ENCODE measurements around the gene ANKS4B. TPM values are rescaled to one million over a fixed set of nuclear protein-coding genes. Genes with fewer than 3 reads are reported as not detected.

ANKS4B gene
- total and polyA plus RNA-seq, 7 experiments from 2014 or later: not detected

- Histone ChIP-seq H3K36me3 (ENCODE audit: control insufficient read depth in 2 of 3, insufficient read depth in 3 of 3, low read length in 3 of 3) (no peaks in the 10 kb centered on the region), H3K27ac (ENCODE audit: low read depth, low read length) (no peak overlapping the region), H3K27me3 (ENCODE audit: control insufficient read depth in 2 of 2, insufficient read depth in 2 of 2, low read length in 2 of 2) (no peaks in the 10 kb centered on the region), H3K4me3 (ENCODE audit: low read length) (no peak overlapping the region), H3K9me3 (ENCODE audit: control insufficient read depth in 2 of 3, low read length in 3 of 3) (no peaks in the 10 kb centered on the region), H3K4me1 (ENCODE audit: control insufficient read depth in 2 of 2, insufficient read depth in 2 of 2, low read length in 2 of 2) (no peaks in the 10 kb centered on the region)
- peaks cover 0 to 5% (median 0%) of the 10 kb centered on the region in 7 donors for H3K4me1 Mint-ChIP-seq
- intact Hi-C loops (cut with micrococcal nuclease): no loop called here
- CTCF ChIA-PET: no interaction called here
- H3K27me3 Mint-ChIP-seq: peaks cover 33 to 56% (median 43%) of the 10 kb centered on the region in 5 donors
- no peak for DNase-seq
- no peak overlapping the region for H3K27ac Mint-ChIP-seq
- H3K4me3 Mint-ChIP-seq: no peak overlapping the region
- no peak for ATAC-seq
- no peaks in the 10 kb centered on the region for H3K36me3 Mint-ChIP-seq
- no peaks in the 10 kb centered on the region for H3K9me3 Mint-ChIP-seq
- POLR2A ChIA-PET: no interaction called here
Measured at GRCh38 chr16:21226749-21227148, 6.8 kb upstream of the ANKS4B start.

- ATAC-seq (no peak), DNase-seq (no peak)
- no peaks in the 10 kb centered on the region for H3K9me3 Mint-ChIP-seq
- Histone ChIP-seq H3K36me3 (ENCODE audit: control insufficient read depth in 2 of 3, insufficient read depth in 3 of 3, low read length in 3 of 3) (no peaks in the 10 kb centered on the region), H3K4me1 (ENCODE audit: control insufficient read depth in 2 of 2, insufficient read depth in 2 of 2, low read length in 2 of 2) (no peaks in the 10 kb centered on the region), H3K4me3 (ENCODE audit: low read length) (no peak overlapping the region), H3K27ac (ENCODE audit: low read depth, low read length) (no peak overlapping the region), H3K9me3 (ENCODE audit: control insufficient read depth in 2 of 3, low read length in 3 of 3) (no peaks in the 10 kb centered on the region), H3K27me3 (ENCODE audit: control insufficient read depth in 2 of 2, insufficient read depth in 2 of 2, low read length in 2 of 2) (no peaks in the 10 kb centered on the region)
- no peaks in the 10 kb centered on the region for H3K36me3 Mint-ChIP-seq
- POLR2A ChIA-PET: no interaction called here
- CTCF ChIA-PET: no interaction called here
- peaks cover 0 to 5% (median 0%) of the 10 kb centered on the region in 7 donors for H3K4me1 Mint-ChIP-seq
- intact Hi-C loops (cut with micrococcal nuclease): no loop called here
- no peak overlapping the region for H3K4me3 Mint-ChIP-seq
- H3K27me3 Mint-ChIP-seq: peaks cover 31 to 53% (median 49%) of the 10 kb centered on the region in 5 donors
- H3K27ac Mint-ChIP-seq: no peak overlapping the region
Measured at GRCh38 chr16:21227866-21228265, 5.6 kb upstream of the ANKS4B start.

GRCh38 chr16:21228361-21228872, 5.1 kb upstream of the ANKS4B start:
- H3K9me3 Mint-ChIP-seq: no peaks in the 10 kb centered on the region
- Histone ChIP-seq H3K9me3 (ENCODE audit: control insufficient read depth in 2 of 3, low read length in 3 of 3) (no peaks in the 10 kb centered on the region), H3K4me1 (ENCODE audit: control insufficient read depth in 2 of 2, insufficient read depth in 2 of 2, low read length in 2 of 2) (no peaks in the 10 kb centered on the region), H3K4me3 (ENCODE audit: low read length) (no peak overlapping the region), H3K27me3 (ENCODE audit: control insufficient read depth in 2 of 2, insufficient read depth in 2 of 2, low read length in 2 of 2) (no peaks in the 10 kb centered on the region), H3K36me3 (ENCODE audit: control insufficient read depth in 2 of 3, insufficient read depth in 3 of 3, low read length in 3 of 3) (no peaks in the 10 kb centered on the region), H3K27ac (ENCODE audit: low read depth, low read length) (no peak overlapping the region)
- peaks cover 30 to 53% (median 47%) of the 10 kb centered on the region in 5 donors for H3K27me3 Mint-ChIP-seq
- intact Hi-C loops (cut with micrococcal nuclease): no loop called here
- no peak for ATAC-seq
- peaks cover 0 to 5% (median 0%) of the 10 kb centered on the region in 7 donors for H3K4me1 Mint-ChIP-seq
- no peaks in the 10 kb centered on the region for H3K36me3 Mint-ChIP-seq
- H3K4me3 Mint-ChIP-seq: no peak overlapping the region
- no peak overlapping the region for H3K27ac Mint-ChIP-seq
- ChIA-PET POLR2A (no interaction called here), CTCF (no interaction called here)
- DNase-seq: no peak

GRCh38 chr16:21233045-21233520, 416 bp upstream of the ANKS4B start:
- ATAC-seq: no peak
- H3K4me3 Mint-ChIP-seq: no peak overlapping the region
- peaks cover 0 to 1% (median 0%) of the 10 kb centered on the region in 11 donors for H3K9me3 Mint-ChIP-seq
- no peaks in the 10 kb centered on the region for H3K36me3 Mint-ChIP-seq
- Histone ChIP-seq H3K4me3 (ENCODE audit: low read length) (no peak overlapping the region), H3K27ac (ENCODE audit: low read depth, low read length) (no peak overlapping the region), H3K27me3 (ENCODE audit: control insufficient read depth in 2 of 2, insufficient read depth in 2 of 2, low read length in 2 of 2) (no peaks in the 10 kb centered on the region), H3K9me3 (ENCODE audit: control insufficient read depth in 2 of 3, low read length in 3 of 3) (no peaks in the 10 kb centered on the region), H3K36me3 (ENCODE audit: control insufficient read depth in 2 of 3, insufficient read depth in 3 of 3, low read length in 3 of 3) (no peaks in the 10 kb centered on the region), H3K4me1 (ENCODE audit: control insufficient read depth in 2 of 2, insufficient read depth in 2 of 2, low read length in 2 of 2) (no peaks in the 10 kb centered on the region)
- CTCF ChIA-PET: no interaction called here
- intact Hi-C loops (cut with micrococcal nuclease): no loop called here
- H3K27ac Mint-ChIP-seq: no peak overlapping the region
- peaks cover 37 to 61% (median 45%) of the 10 kb centered on the region in 5 donors for H3K27me3 Mint-ChIP-seq
- H3K4me1 Mint-ChIP-seq: no peaks in the 10 kb centered on the region
- no peak for DNase-seq
- POLR2A ChIA-PET: no interaction called here

- peaks cover 28 to 49% (median 35%) of the 10 kb centered on the region in 5 donors for H3K27me3 Mint-ChIP-seq
- CTCF ChIA-PET: no interaction called here
- no peak overlapping the region for H3K27ac Mint-ChIP-seq
- H3K4me3 Mint-ChIP-seq: no peak overlapping the region
- no peaks in the 10 kb centered on the region for H3K36me3 ChIP-seq (ENCODE audit: control insufficient read depth in 2 of 3, insufficient read depth in 3 of 3, low read length in 3 of 3)
- no peak overlapping the region for H3K27ac ChIP-seq (ENCODE audit: low read depth, low read length)
- POLR2A ChIA-PET: no interaction called here
- no peaks in the 10 kb centered on the region for H3K36me3 Mint-ChIP-seq
- H3K9me3 ChIP-seq (ENCODE audit: control insufficient read depth in 2 of 3, low read length in 3 of 3): no peaks in the 10 kb centered on the region
- DNase-seq (no peak), ATAC-seq (no peak)
- H3K9me3 Mint-ChIP-seq: peaks cover 0 to 1% (median 0%) of the 10 kb centered on the region in 11 donors
- no peak overlapping the region for H3K4me3 ChIP-seq (ENCODE audit: low read length)
- no peaks in the 10 kb centered on the region for H3K4me1 ChIP-seq (ENCODE audit: control insufficient read depth in 2 of 2, insufficient read depth in 2 of 2, low read length in 2 of 2)
- no peaks in the 10 kb centered on the region for H3K27me3 ChIP-seq (ENCODE audit: control insufficient read depth in 2 of 2, insufficient read depth in 2 of 2, low read length in 2 of 2)
- no peaks in the 10 kb centered on the region for H3K4me1 Mint-ChIP-seq
- intact Hi-C loops (cut with micrococcal nuclease): no loop called here
Measured at GRCh38 chr16:21235199-21235585, 1.7 kb downstream of the ANKS4B start.

GRCh38 chr16:21236831-21237230, 3.3 kb downstream of the ANKS4B start:
- Histone ChIP-seq H3K36me3 (ENCODE audit: control insufficient read depth in 2 of 3, insufficient read depth in 3 of 3, low read length in 3 of 3) (no peaks in the 10 kb centered on the region), H3K9me3 (ENCODE audit: control insufficient read depth in 2 of 3, low read length in 3 of 3) (no peaks in the 10 kb centered on the region), H3K27me3 (ENCODE audit: control insufficient read depth in 2 of 2, insufficient read depth in 2 of 2, low read length in 2 of 2) (no peaks in the 10 kb centered on the region), H3K27ac (ENCODE audit: low read depth, low read length) (no peak overlapping the region), H3K4me1 (ENCODE audit: control insufficient read depth in 2 of 2, insufficient read depth in 2 of 2, low read length in 2 of 2) (no peaks in the 10 kb centered on the region), H3K4me3 (ENCODE audit: low read length) (no peak overlapping the region)
- Mint-ChIP-seq H3K4me1 (no peaks in the 10 kb centered on the region), H3K27me3 (peaks cover 13 to 34% (median 31%) of the 10 kb centered on the region in 5 donors), H3K27ac (no peak overlapping the region), H3K9me3 (peaks cover 0 to 1% (median 0%) of the 10 kb centered on the region in 11 donors), H3K4me3 (no peak overlapping the region), H3K36me3 (no peaks in the 10 kb centered on the region)
- intact Hi-C loops (cut with micrococcal nuclease): no loop called here
- CTCF ChIA-PET: no interaction called here
- no peak for DNase-seq
- no peak for ATAC-seq
- POLR2A ChIA-PET: no interaction called here

GRCh38 chr16:21239646-21240045, 6.1 kb downstream of the ANKS4B start:
- no peaks in the 10 kb centered on the region for H3K36me3 ChIP-seq (ENCODE audit: control insufficient read depth in 2 of 3, insufficient read depth in 3 of 3, low read length in 3 of 3)
- ChIA-PET POLR2A (no interaction called here), CTCF (interaction anchor here (1.0 kb wide), 1 partner anchor 9 kb away, joined by 3 read pairs; no protein-coding TSS in a partner anchor)
- no peaks in the 10 kb centered on the region for H3K27me3 ChIP-seq (ENCODE audit: control insufficient read depth in 2 of 2, insufficient read depth in 2 of 2, low read length in 2 of 2)
- H3K27ac ChIP-seq (ENCODE audit: low read depth, low read length): no peak overlapping the region
- H3K9me3 ChIP-seq (ENCODE audit: control insufficient read depth in 2 of 3, low read length in 3 of 3): no peaks in the 10 kb centered on the region
- DNase-seq (no peak), ATAC-seq (no peak)
- intact Hi-C loops (cut with micrococcal nuclease): no loop called here
- Mint-ChIP-seq H3K36me3 (no peaks in the 10 kb centered on the region), H3K9me3 (no peaks in the 10 kb centered on the region), H3K4me1 (no peaks in the 10 kb centered on the region), H3K27ac (no peak overlapping the region), H3K27me3 (peaks cover 16 to 27% (median 17%) of the 10 kb centered on the region in 5 donors), H3K4me3 (no peak overlapping the region)
- no peak overlapping the region for H3K4me3 ChIP-seq (ENCODE audit: low read length)
- H3K4me1 ChIP-seq (ENCODE audit: control insufficient read depth in 2 of 2, insufficient read depth in 2 of 2, low read length in 2 of 2): no peaks in the 10 kb centered on the region
